HEK293 (cell line): ENCODE measurements around the gene PTPN4.

Experiments used
- GLI2 ChIP-seq: fragments of 450-650 bp; formaldehyde crosslinking; IDR thresholded peaks from 2 replicates; pipeline ENCODE4; 2017; ENCODE audit warnings: missing biosample characterization, missing genetic modification characterization, low read depth, borderline replicate concordance
- HOXA7 ChIP-seq: sonication (generic); formaldehyde crosslinking; IDR thresholded peaks from 2 replicates; pipeline ENCODE4 v1.8.1; 2022; ENCODE audit warnings: missing genetic modification reagents, borderline replicate concordance
- KLF9 ChIP-seq: fragments of 450-650 bp; formaldehyde crosslinking; IDR thresholded peaks from 2 replicates; pipeline ENCODE4 v1.5.1; 2016; ENCODE audit warnings: missing biosample characterization, missing genetic modification characterization, low read depth
- YY1 ChIP-seq: fragments of 450-650 bp; formaldehyde crosslinking; IDR thresholded peaks from 2 replicates; pipeline ENCODE4 v1.5.1; 2018; ENCODE audit warnings: missing biosample characterization, missing genetic modification characterization
- ZBTB20 ChIP-seq: fragments of 450-650 bp; formaldehyde crosslinking; IDR thresholded peaks from 2 replicates; pipeline ENCODE4 v1.5.1; 2016; ENCODE audit warnings: missing biosample characterization, missing genetic modification characterization
- ZIC2 ChIP-seq: fragments of 450-650 bp; formaldehyde crosslinking; IDR thresholded peaks from 2 replicates; pipeline ENCODE4 v1.5.1; 2016; ENCODE audit warnings: missing biosample characterization, missing genetic modification characterization
- ZNF114 ChIP-seq: fragments of 450-650 bp; formaldehyde crosslinking; IDR thresholded peaks from 2 replicates; pipeline ENCODE4 v1.5.0; 2017; ENCODE audit warnings: missing biosample characterization, missing genetic modification characterization
- ZNF132 ChIP-seq: fragments of 450-650 bp; formaldehyde crosslinking; IDR thresholded peaks from 2 replicates; pipeline ENCODE4 v1.5.1; 2017; ENCODE audit warnings: missing biosample characterization, missing genetic modification characterization, borderline replicate concordance
- ZNF350 ChIP-seq: fragments of 450-650 bp; formaldehyde crosslinking; IDR thresholded peaks from 2 replicates; pipeline ENCODE4 v1.5.0; 2017; ENCODE audit warnings: missing biosample characterization, mild to moderate bottlenecking, missing genetic modification characterization
- ZNF76 ChIP-seq: fragments of 450-650 bp; formaldehyde crosslinking; IDR thresholded peaks from 2 replicates; pipeline ENCODE4; 2016; ENCODE audit warnings: low read depth, missing biosample characterization, missing genetic modification characterization, borderline replicate concordance
- ZNF830 ChIP-seq: fragments of 450-650 bp; IDR thresholded peaks from 2 replicates; pipeline ENCODE4 v1.5.0; 2018; ENCODE audit warnings: missing biosample characterization, missing genetic modification characterization, low read depth, mild to moderate bottlenecking, moderate library complexity
- TF ChIP-seq, protein P1 (sequence below): fragments of 450-650 bp; formaldehyde crosslinking; IDR thresholded peaks from 2 replicates; pipeline ENCODE4 v1.5.1; 2016; ENCODE audit warnings: missing biosample characterization, missing genetic modification characterization
- TF ChIP-seq, protein P2 (sequence below): fragments of 450-650 bp; formaldehyde crosslinking; IDR thresholded peaks from 2 replicates; pipeline ENCODE4 v1.5.1; 2016; ENCODE audit warnings: missing biosample characterization, missing genetic modification characterization

DNA sequence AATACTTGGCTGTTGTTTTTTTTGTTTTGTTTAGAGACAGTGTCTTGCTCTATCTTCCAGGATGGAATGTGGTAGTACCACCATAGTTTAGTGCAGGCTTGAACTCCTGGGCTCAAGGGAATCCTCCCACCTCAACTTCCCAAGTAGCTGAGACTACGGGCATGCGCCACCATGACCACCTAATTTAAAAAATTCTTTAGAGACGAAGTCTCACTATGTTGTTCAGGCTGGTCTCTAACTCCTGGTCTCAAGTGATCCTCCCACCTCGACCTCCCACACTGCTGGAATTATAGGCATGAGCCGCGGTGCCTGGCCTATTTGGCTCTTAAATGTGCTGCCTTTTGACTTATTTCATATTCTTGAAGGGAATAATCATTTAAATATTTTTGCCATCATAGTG, 60.1 kb downstream of the PTPN4 start:
- TF ChIP-seq ZNF350 (tag by site-specific recombination) (no peak), ZIC2 (tag by site-specific recombination) (no peak), ZNF114 (tag by site-specific recombination) (no peak), GLI2 (tag by site-specific recombination) (no peak), ZBTB20 (no peak), HOXA7 (CRISPR knock-in tag) (no peak), KLF9 (tag by site-specific recombination) (no peak), YY1 (tag by site-specific recombination) (no peak), ZNF76 (tag by site-specific recombination) (no peak), ZNF132 (tag by site-specific recombination) (no peak), ZNF830 (tag by site-specific recombination) (no peak)
- TF ChIP-seq, protein P1, sequence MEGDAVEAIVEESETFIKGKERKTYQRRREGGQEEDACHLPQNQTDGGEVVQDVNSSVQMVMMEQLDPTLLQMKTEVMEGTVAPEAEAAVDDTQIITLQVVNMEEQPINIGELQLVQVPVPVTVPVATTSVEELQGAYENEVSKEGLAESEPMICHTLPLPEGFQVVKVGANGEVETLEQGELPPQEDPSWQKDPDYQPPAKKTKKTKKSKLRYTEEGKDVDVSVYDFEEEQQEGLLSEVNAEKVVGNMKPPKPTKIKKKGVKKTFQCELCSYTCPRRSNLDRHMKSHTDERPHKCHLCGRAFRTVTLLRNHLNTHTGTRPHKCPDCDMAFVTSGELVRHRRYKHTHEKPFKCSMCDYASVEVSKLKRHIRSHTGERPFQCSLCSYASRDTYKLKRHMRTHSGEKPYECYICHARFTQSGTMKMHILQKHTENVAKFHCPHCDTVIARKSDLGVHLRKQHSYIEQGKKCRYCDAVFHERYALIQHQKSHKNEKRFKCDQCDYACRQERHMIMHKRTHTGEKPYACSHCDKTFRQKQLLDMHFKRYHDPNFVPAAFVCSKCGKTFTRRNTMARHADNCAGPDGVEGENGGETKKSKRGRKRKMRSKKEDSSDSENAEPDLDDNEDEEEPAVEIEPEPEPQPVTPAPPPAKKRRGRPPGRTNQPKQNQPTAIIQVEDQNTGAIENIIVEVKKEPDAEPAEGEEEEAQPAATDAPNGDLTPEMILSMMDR (tag by site-specific recombination), result no peak
- TF ChIP-seq, protein P2, sequence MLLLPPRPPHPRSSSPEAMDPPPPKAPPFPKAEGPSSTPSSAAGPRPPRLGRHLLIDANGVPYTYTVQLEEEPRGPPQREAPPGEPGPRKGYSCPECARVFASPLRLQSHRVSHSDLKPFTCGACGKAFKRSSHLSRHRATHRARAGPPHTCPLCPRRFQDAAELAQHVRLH, result no peak
